Measurements from ENCODE around the gene SLC10A3.

Gene SLC10A3

DNA sequence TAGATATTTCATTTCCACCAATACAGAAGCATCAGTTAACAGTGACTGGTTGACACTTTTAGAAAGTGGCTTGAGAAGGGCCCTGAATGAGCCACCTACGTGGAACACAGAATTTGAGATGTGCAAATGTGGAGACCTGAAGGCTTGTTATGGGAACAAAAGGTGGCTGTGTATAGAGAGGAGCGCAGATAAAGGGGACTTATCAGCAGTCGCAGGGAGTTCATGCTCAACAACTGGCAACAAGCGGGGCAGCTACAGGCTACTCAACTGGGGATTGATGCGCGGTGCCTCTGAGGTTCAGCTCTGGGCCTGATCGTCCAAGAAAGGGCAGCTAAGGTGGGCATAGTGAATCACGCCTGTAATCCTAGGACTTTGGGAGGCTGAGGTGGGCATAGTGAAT, 29.0 kb upstream of the SLC10A3 start:
- H3K9me3 ChIP-seq (ENCODE audit: insufficient read depth, low read depth, low read length) = no peaks in the 10 kb centered on the region
- H3K27me3 ChIP-seq (ENCODE audit: insufficient read depth, low read length) = peaks cover 15% of the 10 kb centered on the region; the same call in 1 of the 2 replicates
- H3K9ac ChIP-seq (ENCODE audit: low read depth, low read length) = no peak overlapping the region
- H3K4me1 ChIP-seq (ENCODE audit: insufficient read depth, low read length) = peaks cover 4% of the 10 kb centered on the region; the same call in 1 of the 2 replicates
- H3K27ac ChIP-seq (ENCODE audit: low read length) = no peak overlapping the region
- no peak overlapping the region for H3K4me3 ChIP-seq (ENCODE audit: low read length)
- H3K36me3 ChIP-seq (ENCODE audit: insufficient read depth, low read depth, low read length) = no peaks in the 10 kb centered on the region

- Histone ChIP-seq H3K9ac (ENCODE audit: low read depth, low read length) (peak overlapping the region; percentile 65; the same call in 1 of the 2 replicates), H3K36me3 (ENCODE audit: insufficient read depth, low read depth, low read length) (no peaks in the 10 kb centered on the region), H3K4me1 (ENCODE audit: insufficient read depth, low read length) (peaks cover 4% of the 10 kb centered on the region; the same call in 1 of the 2 replicates)
Observed at GRCh38 chrX:154517101-154517781, 26.8 kb upstream of the SLC10A3 start.

GRCh38 chrX:154516656-154517100, 26.2 kb upstream of the SLC10A3 start:
- no peaks in the 10 kb centered on the region for H3K9me3 ChIP-seq (ENCODE audit: insufficient read depth, low read depth, low read length)
- peak overlapping the region; percentile 16 for H3K27ac ChIP-seq (ENCODE audit: low read length)
- H3K4me1 ChIP-seq (ENCODE audit: insufficient read depth, low read length) = peaks cover 4% of the 10 kb centered on the region; the same call in 1 of the 2 replicates
- no peaks in the 10 kb centered on the region for H3K36me3 ChIP-seq (ENCODE audit: insufficient read depth, low read depth, low read length)
- H3K4me3 ChIP-seq (ENCODE audit: low read length) = peak overlapping the region; percentile 63
- H3K9ac ChIP-seq (ENCODE audit: low read depth, low read length) = peak overlapping the region; percentile 65; the same call in 1 of the 2 replicates
- no peaks in the 10 kb centered on the region for H3K27me3 ChIP-seq (ENCODE audit: insufficient read depth, low read length)

More at GRCh38 chrX:154517101-154517781, 26.8 kb upstream of the SLC10A3 start:
- H3K27me3 ChIP-seq (ENCODE audit: insufficient read depth, low read length) = no peaks in the 10 kb centered on the region; the same call in 1 of the 2 replicates
- no peak overlapping the region for H3K27ac ChIP-seq (ENCODE audit: low read length)
- H3K9me3 ChIP-seq (ENCODE audit: insufficient read depth, low read depth, low read length) = no peaks in the 10 kb centered on the region
- H3K4me3 ChIP-seq (ENCODE audit: low read length) = peak overlapping the region; percentile 63; the same call in 1 of the 2 replicates

DNA sequence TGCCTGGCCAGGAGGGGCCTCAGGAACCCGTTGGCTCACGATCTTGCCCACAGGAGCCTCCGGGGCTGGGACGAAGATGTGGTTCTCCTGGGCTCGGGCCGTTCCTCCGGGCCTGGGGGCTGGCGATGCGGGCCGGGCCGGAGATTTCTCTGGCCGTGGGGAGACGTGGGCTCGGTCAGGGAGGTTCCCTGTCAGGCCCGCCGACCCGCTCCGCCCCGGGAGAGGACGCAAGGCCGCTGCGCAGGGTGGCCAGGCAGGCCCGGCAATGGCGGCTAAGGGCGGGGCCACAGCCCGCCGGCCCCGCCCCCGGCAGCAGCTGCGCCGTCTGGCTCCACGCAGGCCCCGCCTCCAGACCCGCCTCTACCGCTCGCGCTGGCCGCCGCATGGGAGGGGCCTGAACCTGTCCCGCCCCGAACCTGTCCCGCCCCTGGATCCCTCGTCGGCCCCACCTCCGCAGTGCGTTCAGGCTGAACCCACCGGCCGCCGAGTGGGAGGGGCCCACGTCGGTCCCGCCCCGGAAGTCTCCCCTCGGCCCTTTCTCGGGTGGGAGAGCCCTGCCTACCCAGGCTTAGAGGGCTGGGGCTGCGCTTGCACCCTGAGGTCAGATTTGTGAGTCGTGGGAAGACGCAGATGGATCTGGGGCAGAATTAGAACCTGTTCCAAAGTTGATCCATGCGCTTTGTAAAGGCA, 25.7 kb upstream of the SLC10A3 start, which contains the start of gene FAM3A:
FAM3A (minus strand) TSS at position 267 of the 690 bp plus-strand sequence. CDS start 460 bp downstream, outside the sequence.
- H3K27ac ChIP-seq (ENCODE audit: low read length) = peak within 1 kb of the TSS; percentile 16
- peak within 1 kb of the TSS; percentile 68 for H3K4me3 ChIP-seq (ENCODE audit: low read length)
- no peaks in the 10 kb centered on the region for H3K27me3 ChIP-seq (ENCODE audit: insufficient read depth, low read length)
- H3K36me3 ChIP-seq (ENCODE audit: insufficient read depth, low read depth, low read length) = no peaks in the 10 kb centered on the region
- H3K9me3 ChIP-seq (ENCODE audit: insufficient read depth, low read depth, low read length) = no peaks in the 10 kb centered on the region
- peak within 1 kb of the TSS; percentile 65; the same call in 1 of the 2 replicates for H3K9ac ChIP-seq (ENCODE audit: low read depth, low read length)
- peaks cover 4% of the 10 kb centered on the region; the same call in 1 of the 2 replicates for H3K4me1 ChIP-seq (ENCODE audit: insufficient read depth, low read length)

DNA sequence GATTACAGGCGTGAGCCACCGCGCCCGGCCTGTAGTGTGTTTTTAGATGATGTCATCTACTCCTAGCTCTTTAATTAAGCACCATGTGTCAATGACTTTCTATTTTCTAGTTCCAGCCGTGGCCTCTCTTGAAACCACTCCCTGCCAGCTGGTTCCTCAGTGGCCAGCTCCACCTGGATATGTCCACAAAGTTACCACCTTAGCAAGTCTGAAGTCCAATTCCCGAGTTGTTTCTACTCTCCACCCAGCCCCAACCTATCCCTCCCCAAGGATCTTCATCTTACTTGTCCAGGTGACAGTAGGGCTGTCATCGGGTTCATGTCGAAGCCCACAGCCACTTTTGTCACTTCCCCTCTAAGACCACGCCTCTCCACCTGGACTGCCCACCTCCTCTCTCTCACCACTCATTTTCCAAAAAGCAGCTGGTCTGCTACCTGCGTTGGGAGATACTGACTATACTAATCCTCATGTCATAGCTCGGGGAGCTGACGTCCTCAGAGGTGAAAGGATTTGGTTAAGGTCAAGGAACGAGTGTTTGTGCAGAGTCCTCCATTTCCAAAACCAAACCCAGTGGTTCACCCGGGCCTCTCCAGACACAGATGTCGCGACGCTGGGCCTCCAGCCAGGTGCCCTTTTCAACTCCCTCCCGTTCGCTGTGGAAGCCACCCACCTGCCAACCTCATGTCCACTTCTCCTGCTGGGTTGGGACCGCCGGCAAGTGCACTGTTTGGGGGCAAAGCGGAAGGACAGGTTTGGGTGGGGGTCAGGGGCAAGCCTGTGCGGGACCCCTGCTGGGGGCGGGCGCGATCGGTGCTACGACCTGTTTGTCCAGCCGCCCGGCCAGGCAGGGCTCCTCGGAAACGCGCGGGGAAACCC, 24.9 kb upstream of the SLC10A3 start:
- peak overlapping the region; percentile 68 for H3K4me3 ChIP-seq (ENCODE audit: low read length)
- no peaks in the 10 kb centered on the region for H3K27me3 ChIP-seq (ENCODE audit: insufficient read depth, low read length)
- H3K9me3 ChIP-seq (ENCODE audit: insufficient read depth, low read depth, low read length) = no peaks in the 10 kb centered on the region
- H3K27ac ChIP-seq (ENCODE audit: low read length) = no peak overlapping the region
- H3K4me1 ChIP-seq (ENCODE audit: insufficient read depth, low read length) = peaks cover 4% of the 10 kb centered on the region; the same call in 1 of the 2 replicates
- H3K36me3 ChIP-seq (ENCODE audit: insufficient read depth, low read depth, low read length) = no peaks in the 10 kb centered on the region
- peak overlapping the region; percentile 51; the same call in 1 of the 2 replicates for H3K9ac ChIP-seq (ENCODE audit: low read depth, low read length)

DNA sequence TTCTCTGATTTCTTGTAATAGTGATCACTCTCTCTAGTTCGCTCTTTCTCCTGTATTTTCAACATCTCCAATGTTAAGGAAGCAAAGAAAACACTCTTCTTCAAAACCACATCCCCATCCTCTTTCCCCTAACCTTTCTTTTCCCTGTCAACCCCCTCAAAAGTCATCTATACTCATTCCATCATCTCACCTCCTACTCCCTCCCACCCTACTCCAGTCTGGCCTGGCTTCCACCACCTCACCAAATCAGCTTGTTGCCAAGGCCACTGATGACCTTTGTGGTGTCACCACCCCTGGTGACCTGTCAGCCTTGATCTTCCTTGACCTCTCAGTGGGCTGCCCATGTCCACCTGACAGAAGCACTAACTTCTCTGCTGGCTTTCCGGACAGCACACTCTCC, 23.3 kb upstream of the SLC10A3 start:
- Histone ChIP-seq H3K4me1 (ENCODE audit: insufficient read depth, low read length) (peaks cover 4% of the 10 kb centered on the region; the same call in 1 of the 2 replicates), H3K36me3 (ENCODE audit: insufficient read depth, low read depth, low read length) (no peaks in the 10 kb centered on the region), H3K27me3 (ENCODE audit: insufficient read depth, low read length) (no peaks in the 10 kb centered on the region), H3K9ac (ENCODE audit: low read depth, low read length) (no peak overlapping the region), H3K27ac (ENCODE audit: low read length) (no peak overlapping the region), H3K9me3 (ENCODE audit: insufficient read depth, low read depth, low read length) (no peaks in the 10 kb centered on the region), H3K4me3 (ENCODE audit: low read length) (no peak overlapping the region)

- Histone ChIP-seq H3K4me1 (ENCODE audit: insufficient read depth, low read length) (peaks cover 2% of the 10 kb centered on the region; the same call in 1 of the 2 replicates), H3K36me3 (ENCODE audit: insufficient read depth, low read depth, low read length) (no peaks in the 10 kb centered on the region), H3K27me3 (ENCODE audit: insufficient read depth, low read length) (no peaks in the 10 kb centered on the region), H3K4me3 (ENCODE audit: low read length) (no peak overlapping the region), H3K9ac (ENCODE audit: low read depth, low read length) (no peak overlapping the region), H3K27ac (ENCODE audit: low read length) (no peak overlapping the region), H3K9me3 (ENCODE audit: insufficient read depth, low read depth, low read length) (no peaks in the 10 kb centered on the region)
Observed at GRCh38 chrX:154512879-154513553, 22.6 kb upstream of the SLC10A3 start.

GRCh38 chrX:154511761-154512160, 21.3 kb upstream of the SLC10A3 start:
- H3K9me3 ChIP-seq (ENCODE audit: insufficient read depth, low read depth, low read length) = no peaks in the 10 kb centered on the region
- no peaks in the 10 kb centered on the region for H3K36me3 ChIP-seq (ENCODE audit: insufficient read depth, low read depth, low read length)
- no peaks in the 10 kb centered on the region; the same call in 1 of the 2 replicates for H3K4me1 ChIP-seq (ENCODE audit: insufficient read depth, low read length)
- no peaks in the 10 kb centered on the region for H3K27me3 ChIP-seq (ENCODE audit: insufficient read depth, low read length)
- H3K27ac ChIP-seq (ENCODE audit: low read length) = no peak overlapping the region
- no peak overlapping the region for H3K9ac ChIP-seq (ENCODE audit: low read depth, low read length)
- no peak overlapping the region for H3K4me3 ChIP-seq (ENCODE audit: low read length)

DNA sequence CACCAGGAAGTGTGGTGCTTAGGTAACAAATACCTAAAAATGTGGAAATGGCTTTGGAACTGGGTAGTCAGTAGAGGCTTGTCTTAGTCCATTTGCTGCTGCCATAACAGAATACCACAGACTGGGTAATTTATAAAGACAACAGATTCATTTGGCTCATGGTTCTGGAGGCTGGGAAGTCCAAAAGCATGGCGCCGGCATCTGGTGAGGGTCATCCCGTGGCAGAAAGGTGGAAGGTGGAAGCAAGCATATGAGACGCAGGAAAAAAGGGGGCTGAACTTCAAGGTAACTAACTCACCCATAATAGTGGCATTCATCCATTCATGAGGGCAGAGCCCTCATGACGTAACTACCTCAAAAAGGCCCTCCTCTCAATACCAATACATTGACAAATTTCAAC, 19.0 kb upstream of the SLC10A3 start:
- Histone ChIP-seq H3K9ac (ENCODE audit: low read depth, low read length) (no peak overlapping the region), H3K27me3 (ENCODE audit: insufficient read depth, low read length) (no peaks in the 10 kb centered on the region), H3K4me3 (ENCODE audit: low read length) (no peak overlapping the region), H3K27ac (ENCODE audit: low read length) (no peak overlapping the region), H3K36me3 (ENCODE audit: insufficient read depth, low read depth, low read length) (no peaks in the 10 kb centered on the region), H3K4me1 (ENCODE audit: insufficient read depth, low read length) (no peaks in the 10 kb centered on the region), H3K9me3 (ENCODE audit: insufficient read depth, low read depth, low read length) (no peaks in the 10 kb centered on the region)

- Histone ChIP-seq H3K9ac (ENCODE audit: low read depth, low read length) (no peak overlapping the region), H3K9me3 (ENCODE audit: insufficient read depth, low read depth, low read length) (no peaks in the 10 kb centered on the region), H3K36me3 (ENCODE audit: insufficient read depth, low read depth, low read length) (no peaks in the 10 kb centered on the region), H3K4me3 (ENCODE audit: low read length) (no peak overlapping the region), H3K4me1 (ENCODE audit: insufficient read depth, low read length) (no peaks in the 10 kb centered on the region), H3K27ac (ENCODE audit: low read length) (no peak overlapping the region), H3K27me3 (ENCODE audit: insufficient read depth, low read length) (no peaks in the 10 kb centered on the region)
Observed at GRCh38 chrX:154508384-154508745, 17.9 kb upstream of the SLC10A3 start.
